ENCODE results near the gene PRRX2.

PRRX2 gene

DNA sequence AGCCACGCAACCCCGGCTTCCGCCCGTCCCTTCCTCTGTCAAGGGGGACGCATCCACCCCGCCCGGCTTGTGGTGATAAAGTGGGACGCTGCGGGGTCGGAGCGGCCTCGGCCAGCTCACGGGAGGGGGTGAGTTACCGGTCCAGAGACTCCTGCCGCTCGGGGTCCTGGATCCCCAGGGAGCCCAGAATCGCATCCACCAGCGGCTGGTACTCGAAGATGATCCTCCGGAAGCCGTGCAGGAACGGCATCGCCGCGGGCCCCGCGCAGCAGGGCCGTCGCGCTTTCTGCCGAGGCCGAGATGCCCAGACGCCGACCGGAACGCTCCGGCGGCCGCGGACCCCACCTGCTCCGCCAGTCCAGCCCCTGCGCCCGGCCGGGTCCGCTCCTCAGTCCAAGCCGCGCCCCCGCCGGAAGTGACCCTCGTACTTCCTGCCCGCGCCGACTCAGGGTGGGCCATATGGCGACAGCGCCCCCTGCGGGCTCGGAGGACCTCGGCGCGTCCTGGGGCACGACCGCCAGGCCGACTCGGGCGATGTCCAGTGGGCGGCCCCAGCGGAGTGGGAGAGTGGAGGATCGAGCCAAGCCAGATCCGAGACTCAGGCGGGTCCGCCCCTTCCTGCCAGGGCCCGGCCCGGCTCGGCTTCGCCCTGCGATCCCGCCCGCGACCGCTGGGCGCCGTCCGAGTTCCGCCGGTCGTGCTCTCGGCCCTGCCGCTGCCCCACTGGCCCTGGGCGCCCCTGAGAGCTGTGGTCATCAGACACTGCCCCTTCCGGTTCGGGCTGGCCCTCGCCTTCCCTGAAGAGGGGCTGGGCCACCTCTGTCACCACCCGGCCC is 23.5 kb upstream of the PRRX2 start, which contains the start of gene ASB6:
TSS of gene ASB6 (minus strand) at position 402 of the 836 bp plus-strand sequence. CDS start at position 250, 152 bp downstream.
- TF ChIP-seq, protein P1, sequence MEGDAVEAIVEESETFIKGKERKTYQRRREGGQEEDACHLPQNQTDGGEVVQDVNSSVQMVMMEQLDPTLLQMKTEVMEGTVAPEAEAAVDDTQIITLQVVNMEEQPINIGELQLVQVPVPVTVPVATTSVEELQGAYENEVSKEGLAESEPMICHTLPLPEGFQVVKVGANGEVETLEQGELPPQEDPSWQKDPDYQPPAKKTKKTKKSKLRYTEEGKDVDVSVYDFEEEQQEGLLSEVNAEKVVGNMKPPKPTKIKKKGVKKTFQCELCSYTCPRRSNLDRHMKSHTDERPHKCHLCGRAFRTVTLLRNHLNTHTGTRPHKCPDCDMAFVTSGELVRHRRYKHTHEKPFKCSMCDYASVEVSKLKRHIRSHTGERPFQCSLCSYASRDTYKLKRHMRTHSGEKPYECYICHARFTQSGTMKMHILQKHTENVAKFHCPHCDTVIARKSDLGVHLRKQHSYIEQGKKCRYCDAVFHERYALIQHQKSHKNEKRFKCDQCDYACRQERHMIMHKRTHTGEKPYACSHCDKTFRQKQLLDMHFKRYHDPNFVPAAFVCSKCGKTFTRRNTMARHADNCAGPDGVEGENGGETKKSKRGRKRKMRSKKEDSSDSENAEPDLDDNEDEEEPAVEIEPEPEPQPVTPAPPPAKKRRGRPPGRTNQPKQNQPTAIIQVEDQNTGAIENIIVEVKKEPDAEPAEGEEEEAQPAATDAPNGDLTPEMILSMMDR (IDR thresholded peaks at IDR 0.05; ENCODE audit: low read depth, low read length): peak; percentile 60
- H3K4me3 ChIP-seq (replicated peaks in 1 of 2; ENCODE audit: low read depth in 2 of 2, low read length in 2 of 2): peak within 1 kb of the TSS; percentile 98 to 100
- DNase-seq (ENCODE audit: low read depth in 2 of 2): peak; percentile 97 to 99

DNA sequence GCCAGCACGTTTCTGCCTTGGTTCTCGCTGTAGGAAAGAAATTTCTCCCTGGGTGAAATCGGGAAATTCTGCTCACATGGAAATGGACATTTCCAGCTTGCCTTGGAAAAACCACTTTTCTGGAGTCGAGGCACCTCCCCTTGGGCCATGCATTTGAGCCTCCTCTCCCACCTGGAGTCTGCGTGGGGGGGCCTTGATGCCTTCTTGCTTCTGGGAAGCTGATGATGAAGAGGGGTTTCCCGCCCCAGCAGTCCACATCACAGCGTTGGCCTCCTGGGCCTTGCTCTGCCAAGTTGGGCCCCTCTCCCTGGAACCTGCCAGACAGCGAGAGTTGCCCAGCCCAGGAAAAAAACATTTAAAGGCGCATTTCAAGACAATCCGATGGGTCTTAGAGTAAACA is 21.7 kb upstream of the PRRX2 start:
- H3K4me3 ChIP-seq (replicated peaks in 1 of 2; ENCODE audit: low read depth in 2 of 2, low read length in 2 of 2): no peak overlapping the region
- no peak for DNase-seq (ENCODE audit: low read depth in 2 of 2)
- TF ChIP-seq, protein P1 (IDR thresholded peaks at IDR 0.05; ENCODE audit: low read depth, low read length): no peak

DNA sequence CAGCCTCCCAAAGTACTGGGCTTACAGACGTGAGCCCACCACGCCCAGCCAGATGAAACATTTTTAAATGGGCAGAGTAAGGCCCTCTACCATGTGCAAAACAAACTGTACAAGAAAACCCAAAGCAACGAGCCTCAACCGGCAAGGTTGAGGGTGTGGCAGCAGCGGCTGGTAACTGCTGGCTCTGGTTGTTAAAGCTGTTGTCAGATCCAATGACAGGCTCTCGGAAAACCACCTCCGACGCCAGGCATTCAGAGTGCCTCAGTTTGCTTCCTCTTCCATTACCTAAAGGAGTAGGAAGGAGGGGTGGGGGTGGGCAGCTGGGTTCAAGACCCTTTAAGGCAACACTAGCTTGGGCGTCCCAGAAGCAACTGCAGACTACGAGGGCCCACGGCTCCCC is 21.1 kb upstream of the PRRX2 start:
- DNase-seq (ENCODE audit: low read depth in 2 of 2): no peak
- H3K4me3 ChIP-seq (replicated peaks in 1 of 2; ENCODE audit: low read depth in 2 of 2, low read length in 2 of 2): no peak overlapping the region
- TF ChIP-seq, protein P1 (IDR thresholded peaks at IDR 0.05; ENCODE audit: low read depth, low read length): no peak

DNA sequence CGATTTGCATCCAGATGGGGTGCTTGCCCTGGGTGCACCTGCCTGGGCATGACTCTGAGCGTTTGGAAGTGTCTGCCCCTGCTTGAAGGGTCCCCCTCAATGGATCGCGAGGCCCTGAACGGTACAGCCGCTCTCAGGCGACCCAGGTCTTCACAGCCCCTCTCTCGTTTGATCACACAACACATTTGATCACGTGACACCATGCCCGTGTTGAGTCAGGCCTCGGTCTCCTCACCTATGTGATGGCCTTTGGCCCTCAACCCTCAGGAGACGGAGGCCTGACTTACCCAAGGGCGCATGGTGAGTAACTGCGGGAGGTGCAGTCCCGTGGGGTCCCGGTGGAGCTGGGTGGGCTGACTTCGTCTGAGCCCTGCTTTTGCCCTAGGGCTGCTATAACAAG is 20.5 kb upstream of the PRRX2 start:
- H3K4me3 ChIP-seq (replicated peaks in 1 of 2; ENCODE audit: low read depth in 2 of 2, low read length in 2 of 2): no peak overlapping the region
- DNase-seq (ENCODE audit: low read depth in 2 of 2): no peak
- TF ChIP-seq, protein P1 (IDR thresholded peaks at IDR 0.05; ENCODE audit: low read depth, low read length): no peak

DNA sequence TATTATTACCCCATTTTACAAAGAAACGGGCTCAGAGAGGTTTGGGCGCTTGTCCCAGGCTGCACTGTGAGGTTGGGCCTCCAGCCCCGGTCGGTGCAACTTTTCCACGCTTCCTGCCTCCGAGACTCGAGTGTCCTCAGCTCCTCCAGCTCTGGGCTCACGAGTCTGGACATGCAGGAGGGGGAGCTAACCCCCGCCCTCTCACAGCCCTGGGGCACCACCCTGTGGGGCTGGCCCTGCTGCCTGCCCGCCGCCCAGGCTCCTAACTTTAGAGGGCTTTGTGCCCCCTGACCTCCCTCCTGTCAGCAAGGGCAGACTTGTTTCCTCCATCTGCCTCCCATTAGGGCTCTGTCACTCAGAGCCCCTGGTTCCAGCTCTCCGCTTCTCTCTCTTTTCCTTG is 19.2 kb upstream of the PRRX2 start:
- DNase-seq (ENCODE audit: low read depth in 2 of 2): no peak
- no peak overlapping the region for H3K4me3 ChIP-seq (replicated peaks in 1 of 2; ENCODE audit: low read depth in 2 of 2, low read length in 2 of 2)
- TF ChIP-seq, protein P1 (IDR thresholded peaks at IDR 0.05; ENCODE audit: low read depth, low read length): no peak

DNA sequence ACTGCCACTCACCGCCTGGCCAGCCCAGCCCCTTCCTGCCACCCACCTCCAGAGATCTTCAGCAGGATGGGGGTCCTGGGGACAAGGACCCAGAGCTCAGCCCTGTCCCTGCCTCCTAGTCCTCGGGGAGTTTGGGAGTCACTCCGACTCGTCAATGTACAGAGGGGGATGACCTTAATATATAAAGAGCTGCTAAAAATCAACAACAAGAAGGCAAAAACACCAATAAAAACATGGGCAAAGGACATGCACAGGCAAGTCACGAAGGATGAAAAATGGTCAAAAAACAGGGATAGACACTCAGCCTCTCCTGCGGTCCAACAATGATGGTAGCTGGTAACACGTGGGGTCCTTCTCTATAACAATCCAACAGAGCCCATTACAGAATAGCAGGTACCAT is 18.8 kb upstream of the PRRX2 start:
- DNase-seq (ENCODE audit: low read depth in 2 of 2): no peak
- no peak overlapping the region for H3K4me3 ChIP-seq (replicated peaks in 1 of 2; ENCODE audit: low read depth in 2 of 2, low read length in 2 of 2)
- TF ChIP-seq, protein P1 (IDR thresholded peaks at IDR 0.05; ENCODE audit: low read depth, low read length): no peak
